Activated B cell treated with CpG ODN at 0.5 μM for 24 hours (primary cell): Measurements from ENCODE around the gene BRF1. TPM values are rescaled to one million over a fixed set of nuclear protein-coding genes. Genes with fewer than 3 reads are reported as not detected.

ENCODE experiments used
- ATAC-seq: fragments of 200-7000 bp; cut with Tn5 transposase; one replicate; pipeline ENCODE4 v1.10.0; 2021; ENCODE audit warnings: low read depth, mild to moderate bottlenecking, moderate library complexity
- CTCF ChIA-PET: fragments of 350-600 bp; sonication (Branson Sonifier 250); formaldehyde crosslinking; loops from one replicate; lab custom pipeline; 2021; ENCODE audit warnings: antibody characterized with exemption; lab: Charles Lee
- POLR2A ChIA-PET: fragments of 350-600 bp; sonication (Branson Sonifier 250); formaldehyde crosslinking; loops from one replicate; lab custom pipeline; 2021; ENCODE audit warnings: antibody characterized with exemption; lab: Charles Lee
- DNase-seq: peaks from one replicate; pipeline ENCODE4 v3.0.0; 2022
- H3K27ac Mint-ChIP-seq: one replicate; pipeline ENCODE4 v1.8.0; 2020; ENCODE audit warnings: mixed read lengths
- H3K27me3 Mint-ChIP-seq: one replicate; pipeline ENCODE4 v1.8.0; 2021; ENCODE audit warnings: mixed read lengths
- H3K36me3 Mint-ChIP-seq: one replicate; pipeline ENCODE4 v1.8.0; 2021; ENCODE audit warnings: low read depth, mixed read lengths
- H3K4me1 Mint-ChIP-seq: one replicate; pipeline ENCODE4 v1.8.0; 2021; ENCODE audit warnings: mixed read lengths
- H3K4me3 Mint-ChIP-seq: one replicate; pipeline ENCODE4 v1.8.0; 2020; ENCODE audit warnings: mild to moderate bottlenecking, mixed read lengths
- H3K9me3 Mint-ChIP-seq: one replicate; pipeline ENCODE4 v1.8.0; 2020; ENCODE audit warnings: mixed read lengths
- intact Hi-C: fragments of 100-400 bp; cut with micrococcal nuclease; formaldehyde crosslinking; loops from one replicate; pipeline ENCODE4 v1.15.1; 2024
- total RNA-seq: library from RNA; stranded (reverse); gene quantifications from 2 replicates; pipeline ENCODE4 v1.2.3, GENCODE V29; 2022
- TF ChIP-seq, protein P1 (sequence below): fragments of 200-600 bp; IDR thresholded peaks from one replicate; pipeline ENCODE4 v1.8.0; 2022; ENCODE audit warnings: antibody characterized with exemption, mild to moderate bottlenecking

Gene BRF1
- total RNA-seq, 1 donor from 2014 or later: 32.8 TPM

DNA sequence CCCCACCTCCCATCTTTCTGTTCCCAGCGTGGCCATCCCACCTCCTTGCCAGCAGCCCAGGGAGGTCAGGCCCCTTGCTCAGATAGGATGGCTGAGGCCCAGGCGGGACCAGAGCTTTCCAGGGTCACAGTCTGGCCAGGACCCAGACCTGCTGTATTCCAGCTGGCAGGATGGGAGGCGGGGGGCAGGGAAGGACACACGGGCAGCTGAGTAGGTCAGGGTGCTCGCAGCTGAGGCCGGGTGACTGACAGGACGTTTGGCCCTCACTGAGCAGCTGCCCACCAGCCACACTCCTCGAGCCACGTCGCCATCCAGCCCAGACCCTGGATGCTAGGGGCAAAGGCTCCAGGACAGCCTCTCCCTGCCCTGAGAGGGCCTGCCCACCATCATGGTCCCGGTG is 123.7 kb downstream of the BRF1 start:
- TF ChIP-seq, protein P1, sequence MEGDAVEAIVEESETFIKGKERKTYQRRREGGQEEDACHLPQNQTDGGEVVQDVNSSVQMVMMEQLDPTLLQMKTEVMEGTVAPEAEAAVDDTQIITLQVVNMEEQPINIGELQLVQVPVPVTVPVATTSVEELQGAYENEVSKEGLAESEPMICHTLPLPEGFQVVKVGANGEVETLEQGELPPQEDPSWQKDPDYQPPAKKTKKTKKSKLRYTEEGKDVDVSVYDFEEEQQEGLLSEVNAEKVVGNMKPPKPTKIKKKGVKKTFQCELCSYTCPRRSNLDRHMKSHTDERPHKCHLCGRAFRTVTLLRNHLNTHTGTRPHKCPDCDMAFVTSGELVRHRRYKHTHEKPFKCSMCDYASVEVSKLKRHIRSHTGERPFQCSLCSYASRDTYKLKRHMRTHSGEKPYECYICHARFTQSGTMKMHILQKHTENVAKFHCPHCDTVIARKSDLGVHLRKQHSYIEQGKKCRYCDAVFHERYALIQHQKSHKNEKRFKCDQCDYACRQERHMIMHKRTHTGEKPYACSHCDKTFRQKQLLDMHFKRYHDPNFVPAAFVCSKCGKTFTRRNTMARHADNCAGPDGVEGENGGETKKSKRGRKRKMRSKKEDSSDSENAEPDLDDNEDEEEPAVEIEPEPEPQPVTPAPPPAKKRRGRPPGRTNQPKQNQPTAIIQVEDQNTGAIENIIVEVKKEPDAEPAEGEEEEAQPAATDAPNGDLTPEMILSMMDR: no peak
- Mint-ChIP-seq H3K36me3 (no peaks in the 10 kb centered on the region), H3K4me3 (no peak overlapping the region), H3K9me3 (no peaks in the 10 kb centered on the region), H3K27me3 (no peaks in the 10 kb centered on the region), H3K4me1 (peaks cover 16% of the 10 kb centered on the region), H3K27ac (no peak overlapping the region)
- intact Hi-C loops: no loop called here
- ChIA-PET CTCF (no interaction called here), POLR2A (no interaction called here)
- no peak for ATAC-seq
- DNase-seq: no peak

DNA sequence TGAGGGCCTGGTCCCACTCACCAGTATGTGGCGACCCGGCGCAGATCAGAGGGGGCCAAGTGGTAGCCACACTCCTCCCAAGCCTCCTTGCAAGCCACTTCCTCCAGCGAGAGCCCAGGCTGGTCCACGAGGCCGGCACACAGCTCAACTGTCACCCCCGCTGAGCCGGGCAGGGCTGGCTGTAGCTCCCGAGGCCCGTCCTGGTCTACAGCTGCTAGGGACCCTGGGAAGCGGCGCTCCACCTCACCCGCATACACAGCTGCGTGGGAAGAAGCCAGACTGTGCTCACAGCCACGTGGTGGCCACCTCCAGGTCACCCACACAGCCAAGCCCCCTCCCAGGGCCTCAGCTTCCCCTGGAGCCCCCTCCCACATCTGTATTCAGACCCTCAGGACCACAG is 124.3 kb downstream of the BRF1 start:
- peaks cover 2% of the 10 kb centered on the region for H3K27me3 Mint-ChIP-seq
- no peaks in the 10 kb centered on the region for H3K9me3 Mint-ChIP-seq
- intact Hi-C loops: no loop called here
- ChIA-PET POLR2A (no interaction called here), CTCF (no interaction called here)
- TF ChIP-seq, protein P1: no peak
- no peak overlapping the region for H3K4me3 Mint-ChIP-seq
- peaks cover 17% of the 10 kb centered on the region for H3K4me1 Mint-ChIP-seq
- H3K36me3 Mint-ChIP-seq: no peaks in the 10 kb centered on the region
- no peak overlapping the region for H3K27ac Mint-ChIP-seq
- DNase-seq (no peak), ATAC-seq (no peak)

DNA sequence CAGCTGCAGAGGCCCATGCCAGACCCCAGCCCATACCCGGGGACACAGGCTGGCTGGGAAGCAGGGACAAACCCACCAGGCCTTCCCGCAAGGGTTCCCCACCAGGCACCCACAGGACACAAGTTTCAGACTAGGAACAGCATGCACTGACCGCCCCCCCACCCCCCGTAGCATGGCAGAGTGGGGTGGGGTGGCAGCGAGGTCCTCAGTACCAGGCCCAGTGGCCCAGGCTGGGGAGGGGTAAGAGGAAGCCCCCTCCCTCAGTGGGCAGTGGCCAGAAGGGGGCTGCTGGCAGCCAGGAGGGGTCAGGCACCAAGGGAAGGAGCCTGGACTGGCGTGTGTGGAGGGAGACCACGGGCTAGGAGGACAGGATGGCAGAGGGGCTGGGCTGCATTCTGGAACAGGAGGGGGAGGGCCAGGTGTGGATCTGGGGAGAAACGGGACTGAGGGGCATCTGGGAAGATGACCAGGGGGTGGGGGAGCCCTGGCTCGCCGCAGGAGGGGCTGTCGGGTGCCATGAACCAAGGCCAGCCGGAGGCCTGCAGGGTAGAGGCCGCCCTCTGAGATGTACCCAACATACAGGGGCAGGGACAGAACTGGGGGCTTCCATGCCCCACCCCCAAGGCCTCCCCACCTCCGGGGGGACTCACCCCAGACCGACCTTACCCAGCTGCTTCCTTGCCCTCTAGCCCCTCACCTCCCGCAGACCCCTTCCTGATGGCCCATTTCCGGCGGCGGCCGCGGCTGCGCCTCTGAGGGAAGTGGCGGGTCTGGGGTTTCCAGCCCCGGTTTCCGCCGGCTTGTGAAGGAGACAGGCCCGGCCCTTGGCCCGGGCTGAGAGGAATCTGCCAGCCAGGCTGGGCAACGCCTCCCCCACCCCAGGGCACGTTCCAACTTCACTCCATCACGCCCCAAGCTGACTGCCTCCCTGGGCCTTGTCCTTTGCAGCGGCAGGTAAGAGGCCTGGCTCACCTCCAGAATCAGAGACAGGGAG is 126.6 kb downstream of the BRF1 start:
- H3K4me1 Mint-ChIP-seq: peaks cover 17% of the 10 kb centered on the region
- H3K36me3 Mint-ChIP-seq: no peaks in the 10 kb centered on the region
- intact Hi-C loops: no loop called here
- no peak overlapping the region for H3K4me3 Mint-ChIP-seq
- H3K27me3 Mint-ChIP-seq: peaks cover 13% of the 10 kb centered on the region
- no peak overlapping the region for H3K27ac Mint-ChIP-seq
- TF ChIP-seq, protein P1: no peak
- no peaks in the 10 kb centered on the region for H3K9me3 Mint-ChIP-seq
- DNase-seq (no peak), ATAC-seq (peak; percentile 55)
- CTCF ChIA-PET: no interaction called here
- POLR2A ChIA-PET: no interaction called here

DNA sequence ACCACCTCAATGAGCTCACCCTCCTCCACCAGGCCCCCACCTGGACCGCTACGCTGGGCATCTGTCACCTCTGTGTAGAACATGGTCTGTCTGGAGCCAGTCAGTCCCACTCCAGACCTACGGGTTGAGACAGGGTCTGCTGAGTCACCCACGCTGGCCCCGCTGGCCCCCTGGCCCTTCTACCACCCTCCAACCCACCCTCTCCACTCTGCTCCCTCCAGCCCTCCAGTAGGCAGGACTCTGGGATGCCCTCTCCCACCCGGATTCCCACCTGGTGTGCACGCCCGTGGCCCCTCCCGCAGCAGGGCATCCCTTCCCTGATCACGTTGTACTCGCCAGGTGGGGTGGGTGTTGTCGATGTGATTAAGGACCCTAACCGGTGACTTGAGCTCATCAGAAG is 127.7 kb downstream of the BRF1 start:
- H3K27me3 Mint-ChIP-seq: peaks cover 13% of the 10 kb centered on the region
- DNase-seq: no peak
- no peak overlapping the region for H3K4me3 Mint-ChIP-seq
- intact Hi-C loops: no loop called here
- H3K9me3 Mint-ChIP-seq: no peaks in the 10 kb centered on the region
- no peaks in the 10 kb centered on the region for H3K36me3 Mint-ChIP-seq
- TF ChIP-seq, protein P1: no peak
- no peak overlapping the region for H3K27ac Mint-ChIP-seq
- ChIA-PET POLR2A (interaction anchor here (0.6 kb wide), 1 partner anchor 22 kb away, joined by 3 read pairs; no protein-coding TSS in a partner anchor), CTCF (no interaction called here)
- peaks cover 19% of the 10 kb centered on the region for H3K4me1 Mint-ChIP-seq
- ATAC-seq: no peak

DNA sequence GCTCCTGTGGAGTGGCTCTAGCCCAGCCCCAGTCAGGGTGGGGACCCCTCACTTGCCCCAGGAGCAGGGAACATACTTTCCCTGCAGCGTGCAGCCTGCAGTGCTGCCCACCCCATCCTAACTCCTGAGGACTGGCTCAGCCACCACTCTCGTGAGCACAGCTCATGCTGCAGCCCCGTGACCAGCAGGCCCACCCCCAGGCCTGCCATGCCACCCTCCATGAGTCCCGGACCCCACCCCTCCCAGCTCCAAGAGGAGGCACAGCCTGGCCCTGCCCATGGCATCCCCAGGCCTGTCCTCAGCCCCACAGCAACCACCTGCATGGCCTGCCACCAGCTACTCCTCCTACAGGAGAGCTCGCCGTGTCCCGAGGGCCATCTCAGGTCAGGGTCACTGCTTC is 128.3 kb downstream of the BRF1 start:
- ATAC-seq: no peak
- no peak for DNase-seq
- no peaks in the 10 kb centered on the region for H3K9me3 Mint-ChIP-seq
- ChIA-PET POLR2A (no interaction called here), CTCF (no interaction called here)
- intact Hi-C loops: no loop called here
- H3K36me3 Mint-ChIP-seq: no peaks in the 10 kb centered on the region
- H3K4me3 Mint-ChIP-seq: no peak overlapping the region
- H3K27me3 Mint-ChIP-seq: peaks cover 13% of the 10 kb centered on the region
- peaks cover 19% of the 10 kb centered on the region for H3K4me1 Mint-ChIP-seq
- TF ChIP-seq, protein P1: no peak
- no peak overlapping the region for H3K27ac Mint-ChIP-seq
